ENCODE results near the gene CASP7.

Gene CASP7

GRCh38 chr10:113712755-113713639 lies 33.3 kb downstream of the CASP7 start:
- DNase-seq: no peak

- no peak for DNase-seq
Observed at GRCh38 chr10:113713640-113713982, 33.9 kb downstream of the CASP7 start.

GRCh38 chr10:113716109-113716910 lies 36.6 kb downstream of the CASP7 start:
- no peak for DNase-seq

- no peak for DNase-seq
Observed at GRCh38 chr10:113718969-113719822, 39.5 kb downstream of the CASP7 start.

GRCh38 chr10:113720386-113720785 lies 40.7 kb downstream of the CASP7 start:
- no peak for DNase-seq

DNA sequence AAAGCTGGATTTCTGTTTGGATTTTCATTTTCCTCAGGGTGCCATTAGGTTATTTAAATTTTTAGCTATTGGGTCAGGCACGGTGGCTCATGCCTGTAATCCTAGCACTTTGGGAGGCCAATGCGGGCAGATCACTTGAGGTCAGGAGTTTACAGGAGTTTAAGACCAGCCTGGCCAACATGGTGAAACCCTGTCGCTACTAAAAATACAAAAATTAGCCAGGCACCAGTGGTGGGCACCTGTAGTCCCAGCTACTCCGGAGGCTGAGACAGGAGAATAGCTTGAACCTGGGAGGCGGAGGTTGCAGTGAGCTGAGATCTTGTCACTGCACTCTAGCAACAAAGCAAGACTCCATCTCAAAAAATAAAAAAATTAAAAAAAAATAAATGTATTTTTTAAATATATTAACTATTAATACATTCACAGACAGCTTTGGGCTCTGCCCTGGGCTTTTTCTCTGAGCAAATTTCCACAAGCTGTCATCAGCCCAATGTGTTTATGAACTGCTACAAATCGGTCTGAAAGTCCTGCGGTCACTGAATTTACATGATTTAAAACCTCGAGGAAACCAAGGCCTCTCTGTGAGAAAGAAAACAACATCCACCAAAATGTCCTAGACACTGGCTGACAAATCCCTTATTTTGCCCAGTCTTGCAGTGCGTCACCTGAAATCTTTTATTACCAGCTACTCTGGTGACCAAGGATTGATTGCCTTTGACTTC lies 52.6 kb downstream of the CASP7 start:
- DNase-seq: no peak

DNA sequence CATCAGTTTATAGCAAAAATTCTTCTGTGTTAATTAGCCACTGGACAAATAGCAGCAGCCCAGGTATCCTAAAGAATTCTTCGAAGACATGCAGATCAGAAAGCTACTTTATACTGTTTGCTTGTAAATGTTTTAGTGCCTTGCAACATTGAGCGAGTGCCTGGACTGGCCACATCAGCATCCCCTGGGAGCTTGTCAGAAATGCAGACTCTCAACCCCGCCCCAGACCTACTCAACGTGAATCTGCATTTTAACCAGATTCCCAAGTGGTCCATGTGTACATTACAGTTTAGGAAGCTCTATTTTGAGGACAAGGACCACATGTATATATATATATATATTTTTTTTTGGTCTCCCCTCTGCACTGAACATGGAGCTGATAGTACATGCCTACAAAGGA lies 53.3 kb downstream of the CASP7 start:
- DNase-seq: no peak

GRCh38 chr10:113733635-113734034 lies 53.9 kb downstream of the CASP7 start:
- DNase-seq: no peak

GRCh38 chr10:113735913-113736312 lies 56.2 kb downstream of the CASP7 start:
- no peak for DNase-seq

- no peak for DNase-seq
Observed at GRCh38 chr10:113736576-113736975, 56.9 kb downstream of the CASP7 start.

DNA sequence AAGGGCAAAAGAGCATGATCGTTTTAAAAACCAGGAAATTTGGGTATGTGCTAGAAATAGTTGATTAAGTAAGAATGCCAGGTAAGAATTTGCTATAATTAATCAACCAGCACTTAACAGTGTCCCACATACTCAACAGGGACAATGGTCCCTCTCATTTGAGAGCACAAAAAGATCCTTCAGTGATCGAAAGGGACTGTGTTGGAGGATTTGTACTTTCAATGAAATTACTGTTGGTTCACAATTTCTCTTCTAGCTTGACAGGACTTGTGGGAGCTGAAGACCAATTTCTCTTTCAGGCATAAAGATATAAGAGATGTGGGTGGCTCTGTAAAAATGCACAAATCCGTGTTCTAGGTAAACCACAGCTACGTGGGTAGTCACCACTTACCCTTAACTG lies 59.3 kb downstream of the CASP7 start:
- DNase-seq: no peak

- no peak for DNase-seq
Observed at GRCh38 chr10:113739577-113739976, 59.9 kb downstream of the CASP7 start.

DNA sequence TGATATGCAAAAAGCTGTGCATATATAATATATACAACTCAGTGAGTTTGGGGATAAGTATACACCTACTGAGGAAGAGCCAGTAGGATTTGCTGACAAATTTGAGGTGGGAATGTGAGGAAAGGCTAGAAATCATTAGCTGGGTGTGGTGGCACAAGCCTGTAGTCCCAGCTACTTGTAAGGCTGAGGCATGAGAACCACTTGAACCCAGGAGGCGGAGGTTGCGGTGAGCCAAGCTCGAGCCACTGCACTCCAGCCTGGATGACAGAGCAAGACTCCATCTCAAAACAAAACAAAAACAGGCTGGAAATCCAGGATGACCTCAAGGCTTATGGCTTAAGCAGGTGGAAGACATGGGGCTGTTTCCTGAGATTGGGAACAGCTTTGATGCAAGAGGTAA lies 61.1 kb downstream of the CASP7 start:
- DNase-seq: no peak

- no peak for DNase-seq
Observed at GRCh38 chr10:113742466-113742865, 62.8 kb downstream of the CASP7 start.

GRCh38 chr10:113743594-113743993 lies 63.9 kb downstream of the CASP7 start:
- no peak for DNase-seq

GRCh38 chr10:113745374-113745773 lies 65.7 kb downstream of the CASP7 start:
- no peak for DNase-seq

- DNase-seq: no peak
Observed at GRCh38 chr10:113746217-113746957, 66.7 kb downstream of the CASP7 start.

- DNase-seq: no peak
Observed at GRCh38 chr10:113751181-113751732, 71.5 kb downstream of the CASP7 start, which contains the start of gene PLEKHS1. TSS of gene PLEKHS1 (plus strand) at chr10:113751682. CDS start at chr10:113755278, 3,596 bp downstream.

- no peak for DNase-seq
Observed at GRCh38 chr10:113752553-113752952, 72.8 kb downstream of the CASP7 start.

GRCh38 chr10:113753020-113753692 lies 73.4 kb downstream of the CASP7 start:
- no peak for DNase-seq

DNA sequence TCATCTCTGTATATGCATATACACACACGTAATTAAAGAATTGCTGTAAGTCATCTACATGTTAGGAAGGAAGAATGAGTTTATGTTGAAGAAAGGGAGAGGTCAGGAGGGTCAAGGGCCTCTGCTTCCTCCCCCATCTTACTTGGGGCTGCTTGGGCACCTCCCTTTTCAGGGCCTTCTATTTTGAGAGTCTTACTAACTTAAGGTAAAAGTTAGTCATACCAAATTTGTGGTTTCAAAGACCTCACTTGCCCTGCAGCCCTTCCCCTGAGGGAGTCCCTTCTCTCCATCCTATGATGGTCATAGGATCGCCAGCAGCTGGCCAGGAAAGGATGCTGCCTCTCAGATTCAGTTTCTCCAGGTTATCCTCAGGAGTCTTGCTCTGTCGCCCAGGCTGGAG lies 74.4 kb downstream of the CASP7 start:
- no peak for DNase-seq
